ENCODE data around the gene KLHL15.
"Not testable (repeated sequence)": the region's sequence is repeated elsewhere in the genome, so short reads cannot be mapped to it uniquely, and the experiment has no call there.

The KLHL15 gene

GRCh38 chrX:24027086-24027485 lies at the start of gene KLHL15:
Gene KLHL15 (minus strand): TSS chrX:24027186. CDS start chrX:24006693, 20,493 bp downstream.
- DNase-seq (ENCODE audit: low read depth, low spot score) = no peak

GRCh38 chrX:24069877-24070276 lies 42.9 kb upstream of the KLHL15 start:
- DNase-seq (ENCODE audit: low read depth, low spot score) = no peak

- DNase-seq (ENCODE audit: low read depth, low spot score) = no peak
These were observed 36.5 kb upstream of the KLHL15 start for GRCh38 chrX:24063488-24063887.

- DNase-seq (ENCODE audit: low read depth, low spot score) = no peak
These were observed 28.0 kb upstream of the KLHL15 start for GRCh38 chrX:24055043-24055356.

DNA sequence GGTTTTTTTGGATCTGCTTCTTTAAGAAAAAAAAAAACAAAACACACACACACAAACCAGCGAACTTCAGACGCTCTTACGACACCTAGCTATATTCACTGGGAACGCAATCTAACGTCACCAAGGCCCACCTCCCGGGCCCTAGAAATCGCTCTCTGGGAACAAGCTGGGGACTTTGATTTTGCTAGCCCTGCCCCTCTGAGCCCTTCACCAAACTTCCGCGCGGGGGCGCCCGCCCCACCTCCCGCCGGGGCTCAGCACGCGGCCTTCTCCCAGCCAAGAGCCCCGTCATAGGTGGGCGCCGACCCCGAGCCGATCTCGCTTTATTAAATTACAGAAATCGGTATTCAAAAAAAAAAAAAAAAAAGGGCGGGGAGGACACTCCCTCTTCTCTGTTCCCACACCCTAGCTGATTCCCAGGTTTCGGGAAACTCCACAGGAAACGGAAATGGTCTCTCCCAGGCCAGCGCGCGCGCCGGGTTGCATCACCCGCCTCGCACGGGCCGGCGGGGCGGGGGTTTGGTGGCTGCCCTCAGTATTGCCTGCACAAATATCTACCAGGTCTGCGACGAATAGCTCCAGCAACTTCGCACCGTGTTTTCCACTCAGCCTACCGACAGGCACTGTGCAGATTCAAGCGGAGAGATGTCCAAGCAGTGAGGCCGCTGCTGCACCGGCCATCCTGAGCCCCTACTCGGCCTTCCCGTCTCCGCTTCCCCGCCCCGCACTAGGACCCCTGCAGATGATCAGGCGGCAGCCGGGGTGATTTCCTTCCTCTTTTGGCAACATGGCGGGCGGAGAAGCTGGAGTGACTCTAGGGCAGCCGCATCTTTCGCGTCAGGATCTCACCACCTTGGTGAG lies 27.4 kb upstream of the KLHL15 start, which contains the start of gene EIF2S3:
Gene EIF2S3, plus strand, starts transcription at position 775 of the 861 bp plus-strand sequence. Its CDS starts 13 bp downstream, at position 788.
- peak; percentile 97 for DNase-seq (ENCODE audit: low read depth, low spot score)

- DNase-seq (ENCODE audit: low read depth, low spot score) = not testable (repeated sequence)
These were observed 23.7 kb upstream of the KLHL15 start for GRCh38 chrX:24050522-24051318.

- not testable (repeated sequence) for DNase-seq (ENCODE audit: low read depth, low spot score)
These were observed 22.7 kb upstream of the KLHL15 start for GRCh38 chrX:24049643-24050042.

- not testable (repeated sequence) for DNase-seq (ENCODE audit: low read depth, low spot score)
These were observed 19.1 kb upstream of the KLHL15 start for GRCh38 chrX:24046060-24046459.

GRCh38 chrX:24037729-24038128 lies 10.7 kb upstream of the KLHL15 start:
- no peak for DNase-seq (ENCODE audit: low read depth, low spot score)

DNA sequence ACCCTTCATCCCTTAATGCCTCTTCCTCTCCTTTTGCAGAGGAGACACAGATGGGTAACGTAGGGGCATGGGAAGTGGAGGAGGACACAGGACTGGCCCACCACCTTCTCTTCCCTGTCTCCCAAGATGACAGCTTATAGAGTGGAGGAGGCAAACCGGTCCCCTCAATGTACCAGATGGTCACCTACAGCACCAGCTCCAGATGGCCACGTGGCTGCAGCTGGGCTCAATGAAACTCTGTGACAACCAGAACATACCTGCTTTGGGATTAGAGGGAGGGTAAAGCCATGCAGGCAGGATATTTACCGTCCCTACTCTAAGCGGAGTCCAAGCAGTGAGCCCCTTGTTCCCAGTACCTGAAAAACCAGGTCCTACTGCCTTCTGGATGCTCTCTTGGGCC lies 7.5 kb upstream of the KLHL15 start:
- no peak for DNase-seq (ENCODE audit: low read depth, low spot score)

DNA sequence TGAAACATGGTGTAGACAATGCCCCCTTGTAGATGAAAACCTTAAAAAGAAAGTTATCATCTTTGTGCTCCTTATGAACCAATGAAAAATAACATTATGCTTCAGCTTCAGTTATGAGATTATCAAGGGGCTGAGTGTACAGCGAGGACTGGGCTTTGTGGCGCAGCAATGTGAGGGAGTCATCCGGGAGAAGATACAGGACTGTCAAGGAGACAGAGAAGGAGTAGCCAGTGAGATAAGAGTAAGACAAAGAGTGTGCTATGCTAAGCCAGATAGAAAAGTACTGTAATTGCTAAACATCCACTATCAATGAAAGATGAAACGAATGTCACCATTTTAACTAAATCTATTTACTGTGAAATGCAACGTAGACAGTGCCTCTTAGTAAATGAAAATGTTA lies 3.6 kb upstream of the KLHL15 start:
- no peak for DNase-seq (ENCODE audit: low read depth, low spot score)

- DNase-seq (ENCODE audit: low read depth, low spot score) = no peak
These were observed 999 bp upstream of the KLHL15 start for GRCh38 chrX:24027985-24028384.

- peak; percentile 26 for DNase-seq (ENCODE audit: low read depth, low spot score)
These were observed 554 bp downstream of the KLHL15 start for GRCh38 chrX:24026432-24026831.

GRCh38 chrX:24025741-24026403 lies 1.1 kb downstream of the KLHL15 start:
- DNase-seq (ENCODE audit: low read depth, low spot score) = no peak

DNA sequence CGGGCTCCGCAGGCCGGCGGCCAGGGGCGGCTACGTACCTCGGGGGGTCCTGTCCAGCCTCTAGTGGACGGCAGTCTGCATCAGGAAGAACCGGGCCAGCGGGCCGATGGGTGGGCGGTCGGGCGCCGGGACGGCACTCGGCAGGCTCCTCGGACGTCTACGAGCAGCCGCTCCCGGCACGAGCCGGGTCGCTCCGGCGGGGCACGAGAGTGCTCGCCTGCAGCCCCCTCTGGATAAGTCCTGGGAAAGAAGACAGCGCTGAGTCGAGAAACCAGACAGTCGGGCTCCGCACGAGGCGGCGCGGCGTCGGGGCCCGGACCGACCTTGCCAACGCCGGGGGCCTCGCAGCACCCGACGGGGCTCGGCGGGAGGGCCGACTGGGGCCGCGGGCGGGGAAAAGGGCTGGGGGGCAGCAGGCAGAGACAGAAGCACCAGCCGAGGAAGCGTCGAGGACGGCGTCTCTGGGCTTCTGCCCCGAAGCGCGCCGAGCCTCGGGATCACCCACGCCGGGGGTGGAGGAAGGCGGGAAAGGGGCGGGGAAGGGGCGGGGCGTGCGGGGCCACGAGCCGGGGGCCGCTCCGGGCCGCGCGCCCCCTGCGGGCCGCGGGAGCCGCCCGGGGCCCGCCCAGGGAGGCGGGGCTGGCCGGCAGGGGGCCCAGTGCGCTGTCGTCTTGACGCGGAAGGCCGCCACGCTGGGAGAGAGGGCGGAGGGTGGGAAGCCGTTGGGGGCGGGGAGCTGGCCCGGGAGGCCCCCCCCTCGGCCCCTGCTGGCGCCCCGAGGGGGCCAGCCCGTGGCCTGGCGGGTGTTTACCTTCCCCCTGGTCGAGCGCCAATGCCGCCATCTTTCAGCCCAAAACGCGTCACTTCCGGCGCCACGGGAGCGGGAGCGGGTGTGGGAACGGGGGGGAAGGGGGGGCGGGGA lies 1.9 kb downstream of the KLHL15 start:
- DNase-seq (ENCODE audit: low read depth, low spot score) = peak; percentile 93

DNA sequence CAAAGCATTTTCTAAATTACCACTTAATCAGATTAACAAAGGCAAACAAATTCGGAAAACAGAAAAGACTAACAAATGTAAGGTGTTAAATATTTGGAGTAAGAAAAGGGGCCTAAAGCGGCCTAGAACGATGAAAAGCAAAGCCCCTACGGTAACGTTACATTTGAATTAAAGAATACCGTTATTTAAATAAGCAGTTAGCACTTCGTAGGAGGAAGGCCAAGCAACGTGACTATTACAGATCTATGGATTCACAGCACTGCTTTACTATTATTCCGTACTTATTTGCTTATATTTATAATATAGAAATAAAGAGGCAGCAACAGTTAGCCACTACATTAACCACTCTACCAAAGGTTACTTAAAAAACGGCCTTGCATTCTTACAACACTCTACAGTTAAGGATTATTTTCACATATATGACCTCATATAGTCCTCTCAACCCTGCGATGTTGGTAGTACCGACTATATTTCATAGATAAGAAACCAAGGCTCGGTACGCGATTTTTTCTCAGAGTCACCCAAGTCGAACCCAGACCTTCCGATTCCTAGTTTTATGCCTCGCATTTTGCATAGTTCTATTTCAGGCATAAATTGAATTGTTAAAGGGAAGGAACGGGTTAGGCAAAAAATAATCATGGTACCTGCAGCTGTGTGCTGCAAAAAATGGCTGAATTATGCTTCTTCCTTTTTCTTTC lies 2.9 kb downstream of the KLHL15 start:
- peak; percentile 19 for DNase-seq (ENCODE audit: low read depth, low spot score)

DNA sequence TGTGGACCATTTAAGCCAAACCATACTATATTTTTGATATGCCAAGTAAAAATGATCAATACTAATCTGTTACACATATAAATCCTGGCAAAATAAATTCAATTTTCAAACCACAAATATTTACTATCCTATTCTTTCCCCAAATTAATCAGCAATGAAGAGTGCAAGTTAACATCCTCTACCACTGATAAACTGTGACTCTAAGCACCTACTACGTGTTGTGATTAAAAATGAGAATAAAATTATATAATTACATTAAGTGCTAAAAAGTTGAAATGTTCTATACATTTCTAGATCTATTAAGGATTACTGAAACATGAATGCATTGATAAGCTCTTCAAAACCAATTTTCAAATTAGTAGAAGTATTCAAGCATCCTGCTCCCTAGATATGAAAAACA lies 3.4 kb downstream of the KLHL15 start:
- no peak for DNase-seq (ENCODE audit: low read depth, low spot score)

GRCh38 chrX:24020306-24020876 lies 6.6 kb downstream of the KLHL15 start:
- DNase-seq (ENCODE audit: low read depth, low spot score) = peak; percentile 8

DNA sequence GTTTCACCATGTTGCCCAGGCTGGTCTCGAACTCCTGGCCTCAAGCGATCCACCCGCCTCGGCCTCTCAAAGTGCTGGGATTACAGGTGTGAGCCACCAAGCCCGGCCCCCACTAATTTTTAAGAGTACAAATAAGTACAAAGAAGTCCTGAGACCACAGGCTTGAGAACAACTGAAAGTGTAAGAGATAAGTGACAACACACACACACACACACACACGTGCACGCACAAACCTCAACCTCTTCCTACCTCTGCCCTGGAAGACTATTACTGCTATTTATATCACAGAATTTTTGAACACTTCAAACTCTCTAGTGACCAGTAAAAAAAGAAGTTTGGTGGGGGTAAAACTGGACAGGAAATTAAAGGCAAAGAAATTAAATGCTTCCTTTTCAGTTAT lies 7.5 kb downstream of the KLHL15 start:
- DNase-seq (ENCODE audit: low read depth, low spot score) = no peak

- no peak for DNase-seq (ENCODE audit: low read depth, low spot score)
These were observed 8.2 kb downstream of the KLHL15 start for GRCh38 chrX:24018809-24019208.

Measured in astrocyte of the hippocampus (primary cell).